Adrenal gland (tissue), 5 donors: Measurements from ENCODE around the gene TMEM151B.

Source experiments
- POLR2A ChIP-seq, 2 donors: fragments of 450-650 bp; IDR thresholded peaks; one replicate each; pipeline ENCODE4 v1.6.1; 2017; ENCODE audit warnings: antibody characterized with exemption in 2 of 2, mild to moderate bottlenecking in 2 of 2, moderate library complexity in 1 of 2
- TF ChIP-seq, protein P1 (sequence below), 6 experiments: fragments of 450-650 bp in 4 of 6; fragments of 200-600 bp in 2 of 6; sonication (generic) in 1 of 6; IDR thresholded peaks; 1 replicate in 5 of 6; 2 replicates in 1 of 6; pipeline versions ENCODE4 v1.5.1 to v1.8.0; 2016 to 2021; ENCODE audit warnings: antibody characterized with exemption in 6 of 6, mild to moderate bottlenecking in 2 of 6, moderate library complexity in 1 of 6
- donor health status: DM: no; HTN: no; CAD: no.

DNA sequence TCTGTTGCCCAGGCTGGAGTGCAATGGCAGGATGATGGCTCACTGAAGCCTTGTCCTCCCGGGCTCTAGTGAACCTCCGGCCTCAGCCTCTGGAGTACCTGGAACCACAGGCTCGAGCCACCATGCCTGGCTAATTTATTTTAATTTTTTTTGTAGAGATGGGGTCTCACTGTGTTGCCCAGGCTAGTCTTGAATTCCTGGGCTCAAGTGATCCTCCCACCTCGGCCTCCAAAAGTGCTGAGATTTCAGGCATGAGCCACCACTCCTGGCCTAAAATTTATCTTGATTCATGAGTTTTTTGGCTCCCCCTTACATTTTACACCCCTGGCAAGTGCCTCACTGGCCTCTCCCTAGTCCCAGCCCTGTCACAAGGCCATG is 49.3 kb upstream of the TMEM151B start:
- TF ChIP-seq POLR2A (IDR thresholded peaks at IDR 0.05), result no peak
- TF ChIP-seq, protein P1, sequence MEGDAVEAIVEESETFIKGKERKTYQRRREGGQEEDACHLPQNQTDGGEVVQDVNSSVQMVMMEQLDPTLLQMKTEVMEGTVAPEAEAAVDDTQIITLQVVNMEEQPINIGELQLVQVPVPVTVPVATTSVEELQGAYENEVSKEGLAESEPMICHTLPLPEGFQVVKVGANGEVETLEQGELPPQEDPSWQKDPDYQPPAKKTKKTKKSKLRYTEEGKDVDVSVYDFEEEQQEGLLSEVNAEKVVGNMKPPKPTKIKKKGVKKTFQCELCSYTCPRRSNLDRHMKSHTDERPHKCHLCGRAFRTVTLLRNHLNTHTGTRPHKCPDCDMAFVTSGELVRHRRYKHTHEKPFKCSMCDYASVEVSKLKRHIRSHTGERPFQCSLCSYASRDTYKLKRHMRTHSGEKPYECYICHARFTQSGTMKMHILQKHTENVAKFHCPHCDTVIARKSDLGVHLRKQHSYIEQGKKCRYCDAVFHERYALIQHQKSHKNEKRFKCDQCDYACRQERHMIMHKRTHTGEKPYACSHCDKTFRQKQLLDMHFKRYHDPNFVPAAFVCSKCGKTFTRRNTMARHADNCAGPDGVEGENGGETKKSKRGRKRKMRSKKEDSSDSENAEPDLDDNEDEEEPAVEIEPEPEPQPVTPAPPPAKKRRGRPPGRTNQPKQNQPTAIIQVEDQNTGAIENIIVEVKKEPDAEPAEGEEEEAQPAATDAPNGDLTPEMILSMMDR (IDR thresholded peaks at IDR 0.05), result no peak
